Epithelial cell of proximal tubule (primary cell): Measurements from ENCODE around the gene APOB. TPM values are rescaled to one million over a fixed set of nuclear protein-coding genes. Genes with fewer than 3 reads are reported as not detected.

Source experiments
- DNase-seq: peaks from one replicate; pipeline ENCODE4 v3.0.0-alpha.2; 2011; ENCODE audit warnings: low read depth
- H3K4me3 ChIP-seq: 2 replicates; pipeline ENCODE4 v1.5.1; 2011; ENCODE audit warnings: low read depth, mild to moderate bottlenecking, low read length
- CTCF ChIP-seq: conservative IDR thresholded peaks from 2 replicates; pipeline ENCODE4 v1.5.1; 2012; ENCODE audit warnings: low read depth, mild to moderate bottlenecking, low read length
- total RNA-seq: library from RNA; depleted of rRNA; stranded (reverse); fragments of >200 nt; gene quantifications from 2 replicates; pipeline ENCODE4 v1.2.3, GENCODE V29; 2015

APOB gene
- total RNA-seq, 1 donor from 2014 or later = not detected

GRCh38 chr2:20985062-20985461, 58.8 kb downstream of the APOB start:
- TF ChIP-seq CTCF = no peak

GRCh38 chr2:20984408-20984807, 59.5 kb downstream of the APOB start:
- no peak overlapping the region for H3K4me3 ChIP-seq
- TF ChIP-seq CTCF = no peak
- no peak for DNase-seq

More at GRCh38 chr2:20985062-20985461, 58.8 kb downstream of the APOB start:
- H3K4me3 ChIP-seq = no peak overlapping the region
- DNase-seq = no peak

- TF ChIP-seq CTCF = no peak
- no peak overlapping the region for H3K4me3 ChIP-seq
- DNase-seq = no peak
Measured at GRCh38 chr2:20983844-20984243, 60.0 kb downstream of the APOB start.

- no peak for DNase-seq
- no peak overlapping the region for H3K4me3 ChIP-seq
- no peak for TF ChIP-seq CTCF
Measured at GRCh38 chr2:20982861-20983260, 61.0 kb downstream of the APOB start.

GRCh38 chr2:20977520-20978180, 66.2 kb downstream of the APOB start:
- no peak for TF ChIP-seq CTCF
- DNase-seq = no peak
- no peak overlapping the region for H3K4me3 ChIP-seq

- no peak for DNase-seq
- TF ChIP-seq CTCF = no peak
- no peak overlapping the region for H3K4me3 ChIP-seq
Measured at GRCh38 chr2:20976527-20976926, 67.3 kb downstream of the APOB start.

GRCh38 chr2:20972792-20973565, 70.9 kb downstream of the APOB start:
- TF ChIP-seq CTCF = no peak
- DNase-seq = no peak
- H3K4me3 ChIP-seq = no peak overlapping the region
